K562 (cell line): Measurements from ENCODE around the gene SLC38A2.

Experiments
- CTCF ChIP-seq, 3 experiments: IDR thresholded peaks in 2 of 3; conservative IDR thresholded peaks in 1 of 3; 2 replicates each; pipeline ENCODE4 v1.5.1; 2011 to 2012; ENCODE audit warnings: low read length in 3 of 3, mild to moderate bottlenecking in 3 of 3, control low read depth in 2 of 3, improper control_type of control experiment in 1 of 3, inconsistent platforms in 1 of 3, low read depth in 1 of 3, mixed read lengths in 1 of 3, moderate library complexity in 1 of 3; ENCODE audit not compliant: insufficient read depth in 2 of 3
- ESRRA ChIP-seq: fragments of 450-650 bp; IDR thresholded peaks from 2 replicates; pipeline ENCODE4 v1.6.1; 2014; ENCODE audit warnings: low read depth, mild to moderate bottlenecking, moderate library complexity, borderline replicate concordance
- ETS1 ChIP-seq: conservative IDR thresholded peaks from 2 replicates; pipeline ENCODE4 v1.6.1; 2011; ENCODE audit warnings: low read depth, mild to moderate bottlenecking, low read length; ENCODE audit not compliant: control insufficient read depth
- HNRNPLL ChIP-seq: fragments of 200-400 bp; formaldehyde crosslinking; IDR thresholded peaks from 2 replicates; pipeline ENCODE4 v1.6.1; 2017; ENCODE audit warnings: low read length, low read depth, mild to moderate bottlenecking; ENCODE audit not compliant: poor library complexity, severe bottlenecking
- JUNB ChIP-seq: fragments of 450-650 bp; formaldehyde crosslinking; conservative IDR thresholded peaks from 2 replicates; pipeline ENCODE4 v1.4.0; 2020; ENCODE audit warnings: mild to moderate bottlenecking
- KAT7 ChIP-seq: sonication (generic); formaldehyde crosslinking; IDR thresholded peaks from 2 replicates; pipeline ENCODE4 v1.8.0; 2022; ENCODE audit warnings: missing genetic modification reagents, mild to moderate bottlenecking, borderline replicate concordance
- MTF1 ChIP-seq: fragments of 250-450 bp; sonication (Bioruptor Pico); IDR thresholded peaks from 2 replicates; pipeline ENCODE4 v1.9.0; 2021; ENCODE audit warnings: moderate library complexity, mild to moderate bottlenecking, inconsistent platforms, borderline replicate concordance
- NFIC ChIP-seq: fragments of 450-650 bp; IDR thresholded peaks from 2 replicates; pipeline ENCODE4 v1.6.1; 2017; ENCODE audit warnings: mild to moderate bottlenecking, inconsistent platforms
- POLR2AphosphoS2 ChIP-seq: IDR thresholded peaks from 2 replicates; pipeline ENCODE4 v1.6.1; 2012; ENCODE audit warnings: low read length, improper control_type of control experiment
- RNF2 ChIP-seq: sonication (generic); IDR thresholded peaks from 2 replicates; pipeline ENCODE4 v1.6.1; 2016
- ZBED1 ChIP-seq: IDR thresholded peaks from 2 replicates; pipeline ENCODE4 v1.6.1; 2014
- ZFP36 ChIP-seq: fragments of 150-350 bp; IDR thresholded peaks from 2 replicates; pipeline ENCODE4 v1.6.1; 2018; ENCODE audit warnings: low read length, low read depth; ENCODE audit not compliant: partially characterized antibody
- ZNF324 ChIP-seq: fragments of 250-450 bp; sonication (Bioruptor Pico); IDR thresholded peaks from 2 replicates; pipeline ENCODE4 v1.4.0; 2020; ENCODE audit warnings: mild to moderate bottlenecking
- TF ChIP-seq, protein P1 (sequence below), 2 experiments: fragments of 450-650 bp; formaldehyde crosslinking in 1 of 2; IDR thresholded peaks; 2 replicates each; pipeline versions ENCODE4 v1.4.0 to v1.6.1; 2014 to 2020; ENCODE audit warnings: mild to moderate bottlenecking in 2 of 2, borderline replicate concordance in 1 of 2, low read depth in 1 of 2

DNA sequence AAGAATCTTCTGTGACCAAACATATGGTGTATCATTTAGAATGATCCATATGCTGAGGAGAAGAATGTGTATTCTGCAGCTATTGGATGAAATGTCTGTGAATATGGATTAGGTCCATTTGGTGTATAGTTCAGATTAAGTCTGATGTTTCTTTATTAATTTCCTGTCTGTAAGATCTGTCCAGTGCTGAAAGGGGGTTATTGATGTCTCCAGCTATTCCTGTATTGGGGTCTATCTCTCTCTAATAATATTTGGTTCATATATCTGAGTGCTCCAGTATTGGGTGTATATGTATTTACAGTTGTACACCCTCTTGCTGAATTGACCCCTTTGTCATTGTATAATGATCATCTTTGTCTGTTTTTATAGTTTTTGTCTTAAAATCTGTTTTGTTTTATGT is 33.5 kb downstream of the SLC38A2 start:
- TF ChIP-seq ZNF324 (CRISPR knock-in tag) = no peak
- TF ChIP-seq CTCF (IDR thresholded peaks at IDR 0.05 in 2 of 3, conservative IDR thresholded peaks at IDR 0.05 in 1 of 3; ENCODE audit: insufficient read depth in 2 of 3, low read depth in 1 of 3, low read length in 3 of 3) = no peak
- no peak for TF ChIP-seq HNRNPLL
- TF ChIP-seq ETS1 = no peak
- no peak for TF ChIP-seq ZBED1
- TF ChIP-seq NFIC = no peak
- no peak for TF ChIP-seq KAT7 (CRISPR knock-in tag)
- TF ChIP-seq, protein P1, sequence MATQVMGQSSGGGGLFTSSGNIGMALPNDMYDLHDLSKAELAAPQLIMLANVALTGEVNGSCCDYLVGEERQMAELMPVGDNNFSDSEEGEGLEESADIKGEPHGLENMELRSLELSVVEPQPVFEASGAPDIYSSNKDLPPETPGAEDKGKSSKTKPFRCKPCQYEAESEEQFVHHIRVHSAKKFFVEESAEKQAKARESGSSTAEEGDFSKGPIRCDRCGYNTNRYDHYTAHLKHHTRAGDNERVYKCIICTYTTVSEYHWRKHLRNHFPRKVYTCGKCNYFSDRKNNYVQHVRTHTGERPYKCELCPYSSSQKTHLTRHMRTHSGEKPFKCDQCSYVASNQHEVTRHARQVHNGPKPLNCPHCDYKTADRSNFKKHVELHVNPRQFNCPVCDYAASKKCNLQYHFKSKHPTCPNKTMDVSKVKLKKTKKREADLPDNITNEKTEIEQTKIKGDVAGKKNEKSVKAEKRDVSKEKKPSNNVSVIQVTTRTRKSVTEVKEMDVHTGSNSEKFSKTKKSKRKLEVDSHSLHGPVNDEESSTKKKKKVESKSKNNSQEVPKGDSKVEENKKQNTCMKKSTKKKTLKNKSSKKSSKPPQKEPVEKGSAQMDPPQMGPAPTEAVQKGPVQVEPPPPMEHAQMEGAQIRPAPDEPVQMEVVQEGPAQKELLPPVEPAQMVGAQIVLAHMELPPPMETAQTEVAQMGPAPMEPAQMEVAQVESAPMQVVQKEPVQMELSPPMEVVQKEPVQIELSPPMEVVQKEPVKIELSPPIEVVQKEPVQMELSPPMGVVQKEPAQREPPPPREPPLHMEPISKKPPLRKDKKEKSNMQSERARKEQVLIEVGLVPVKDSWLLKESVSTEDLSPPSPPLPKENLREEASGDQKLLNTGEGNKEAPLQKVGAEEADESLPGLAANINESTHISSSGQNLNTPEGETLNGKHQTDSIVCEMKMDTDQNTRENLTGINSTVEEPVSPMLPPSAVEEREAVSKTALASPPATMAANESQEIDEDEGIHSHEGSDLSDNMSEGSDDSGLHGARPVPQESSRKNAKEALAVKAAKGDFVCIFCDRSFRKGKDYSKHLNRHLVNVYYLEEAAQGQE (IDR thresholded peaks at IDR 0.05; ENCODE audit: borderline replicate concordance) = 0 out of 2 replicates have a peak, but pooled peaks have one; percentile 16
- TF ChIP-seq, protein P1 (CRISPR knock-in tag; IDR thresholded peaks at IDR 0.05; ENCODE audit: low read depth) = no peak
- no peak for TF ChIP-seq RNF2
- no peak for TF ChIP-seq ZFP36
- no peak for TF ChIP-seq ESRRA
- no peak for TF ChIP-seq POLR2AphosphoS2
- TF ChIP-seq MTF1 (CRISPR knock-in tag) = no peak
- TF ChIP-seq JUNB (CRISPR knock-in tag) = no peak
